GM12878 (cell line): ENCODE results near the gene MITF. TPM values are rescaled to one million over a fixed set of nuclear protein-coding genes. Genes with fewer than 3 reads are reported as not detected.

Experiments used
- ATAC-seq: fragments of 200-7000 bp; cut with Tn5 transposase; 3 replicates; pipeline ENCODE4 v1.9.1; 2020; ENCODE audit warnings: mild to moderate bottlenecking, moderate library complexity
- BruUV-seq: library from RNA; stranded (reverse); fragments of 400-500 nt; replicated peaks from 2 replicates; lab custom pipeline; 2021; lab: Mats Ljungman, UMichigan
- CTCF ChIA-PET: fragments of 300-600 bp; sonication (Branson Sonifier 250); formaldehyde crosslinking; extraction: SDS; loops from one replicate; lab custom pipeline; 2021; ENCODE audit warnings: inconsistent platforms; lab: Yijun Ruan, JAX
- POLR2A ChIA-PET: fragments of 350-600 bp; formaldehyde crosslinking; extraction: SDS; loops from one replicate; lab custom pipeline; 2021; ENCODE audit warnings: inconsistent platforms; lab: Charles Lee
- RAD21 ChIA-PET: fragments of 300-600 bp; sonication (Branson Sonifier 250); formaldehyde crosslinking; loops from one replicate; lab custom pipeline; 2023; ENCODE audit warnings: antibody characterized with exemption; ENCODE audit not compliant: unreplicated experiment; lab: Charles Lee
- SMC1A ChIA-PET: fragments of 300-600 bp; sonication (Branson Sonifier 250); formaldehyde crosslinking; loops from one replicate; lab custom pipeline; 2023; ENCODE audit not compliant: unreplicated experiment, uncharacterized antibody; lab: Charles Lee
- DNase-seq: peaks from one replicate; pipeline ENCODE4 v3.0.0-alpha.2; 2011; ENCODE audit warnings: low read depth, low spot score
- FAIRE-seq: peaks from 3 replicates; lab custom pipeline; 2011; peaks lifted over from hg19 to GRCh38; lab: Jason Lieb, UNC
- H2AFZ ChIP-seq: 2 replicates; pipeline ENCODE4 v1.6.0; 2011; ENCODE audit warnings: low read depth, low read length, control low read depth; ENCODE audit not compliant: control insufficient read depth
- H3K27ac ChIP-seq: 2 replicates; pipeline ENCODE4 v1.5.1; 2011; ENCODE audit warnings: control low read depth; ENCODE audit not compliant: control insufficient read depth, insufficient read depth
- H3K27me3 ChIP-seq, 2 experiments: replicated peaks in 1 of 2; 2 replicates each; pipeline versions ENCODE4 v1.6.0 to v1.6.1; 2011; ENCODE audit warnings: low read length in 1 of 2; ENCODE audit not compliant: control insufficient read depth in 2 of 2, insufficient read depth in 2 of 2
- H3K36me3 ChIP-seq, 2 experiments: 2 replicates each; pipeline ENCODE4 v1.5.1; 2011; ENCODE audit warnings: low read length in 1 of 2; ENCODE audit not compliant: control insufficient read depth in 2 of 2, insufficient read depth in 2 of 2
- H3K4me1 ChIP-seq: 2 replicates; pipeline ENCODE4 v1.6.1; 2011; ENCODE audit warnings: mild to moderate bottlenecking, low read length, moderate library complexity, mixed read lengths; ENCODE audit not compliant: control insufficient read depth, insufficient read depth
- H3K4me2 ChIP-seq: 2 replicates; pipeline ENCODE4 v1.6.0; 2011; ENCODE audit warnings: control low read depth; ENCODE audit not compliant: control insufficient read depth, insufficient read depth
- H3K4me3 ChIP-seq: fragments of 200-600 bp; sonication (generic); 2 replicates; pipeline ENCODE4 v1.5.1; 2016
- H3K79me2 ChIP-seq: 2 replicates; pipeline ENCODE4 v1.6.0; 2011; ENCODE audit warnings: low read length; ENCODE audit not compliant: control insufficient read depth, insufficient read depth
- H3K9ac ChIP-seq: 2 replicates; pipeline ENCODE4 v1.8.0; 2011; ENCODE audit warnings: low read length, control low read depth, mixed read lengths; ENCODE audit not compliant: control insufficient read depth, insufficient read depth
- H3K9me3 ChIP-seq: replicated peaks from 3 replicates; pipeline ENCODE4 v1.5.1; 2011; ENCODE audit warnings: mild to moderate bottlenecking, low read length; ENCODE audit not compliant: control insufficient read depth, insufficient read depth
- H4K20me1 ChIP-seq: 2 replicates; pipeline ENCODE4 v1.6.0; 2011; ENCODE audit not compliant: control insufficient read depth, insufficient read depth
- CEBPB ChIP-seq, 2 experiments: fragments of 150-350 bp in 1 of 2; IDR thresholded peaks; 2 replicates each; pipeline ENCODE4 v1.6.1; 2012 to 2014; ENCODE audit warnings: low read depth in 2 of 2, low read length in 2 of 2, borderline replicate concordance in 1 of 2, inconsistent platforms in 1 of 2
- ESRRA ChIP-seq: IDR thresholded peaks from 2 replicates; pipeline ENCODE4 v1.6.1; 2012; ENCODE audit warnings: mild to moderate bottlenecking, low read length, improper control_type of control experiment
- FOS ChIP-seq: IDR thresholded peaks from 3 replicates; pipeline ENCODE4 v1.6.1; 2011; ENCODE audit warnings: borderline replicate concordance; ENCODE audit not compliant: insufficient read length; ENCODE audit errors: extremely low read depth
- FOXM1 ChIP-seq: IDR thresholded peaks from 2 replicates; pipeline ENCODE4 v1.6.1; 2012; ENCODE audit warnings: low read depth, mild to moderate bottlenecking, inconsistent platforms, low read length, moderate library complexity
- HDAC2 ChIP-seq: fragments of 200-600 bp; sonication (generic); IDR thresholded peaks from 2 replicates; pipeline ENCODE4 v1.6.1; 2017
- IKZF2 ChIP-seq, 2 experiments: fragments of 450-650 bp; IDR thresholded peaks; 2 replicates each; pipeline ENCODE4 v1.6.1; 2017; ENCODE audit warnings: mild to moderate bottlenecking in 2 of 2, moderate library complexity in 2 of 2
- IRF4 ChIP-seq: IDR thresholded peaks from 2 replicates; pipeline ENCODE4 v1.6.1; 2011; ENCODE audit warnings: low read depth, low read length
- MLLT1 ChIP-seq: fragments of 450-650 bp; IDR thresholded peaks from 2 replicates; pipeline ENCODE4 v1.6.1; 2016; ENCODE audit warnings: mild to moderate bottlenecking
- NFIC ChIP-seq: IDR thresholded peaks from 2 replicates; pipeline ENCODE4 v1.6.1; 2012; ENCODE audit warnings: low read depth, mild to moderate bottlenecking, inconsistent platforms, low read length, moderate library complexity
- NFYA ChIP-seq: IDR thresholded peaks from 2 replicates; pipeline ENCODE4 v1.6.1; 2011; ENCODE audit warnings: low read depth, mild to moderate bottlenecking, low read length, improper control_type of control experiment, borderline replicate concordance
- POU2F2 ChIP-seq: IDR thresholded peaks from 3 replicates; pipeline ENCODE4 v1.6.1; 2011; ENCODE audit warnings: low read depth, mild to moderate bottlenecking, low read length, borderline replicate concordance
- WGBS: methylation state at CpG from one replicate; pipeline ENCODE4 v1.1.6; 2016; ENCODE audit warnings: low lambda C conversion rate; ENCODE audit not compliant: insufficient replicate concordance, insufficient coverage; ENCODE audit errors: missing lambda C conversion rate; 5-methylcytosine and 5-hydroxymethylcytosine counted together
- in situ Hi-C: fragments of 300-500 bp; cut with MboI; formaldehyde crosslinking; loops from 9 replicates; pipeline ENCODE4 v1.14.3; 2018; ENCODE audit warnings: mixed read lengths
- intact Hi-C: fragments of 100-400 bp; cut with micrococcal nuclease; formaldehyde crosslinking; loops from one replicate; pipeline ENCODE4 v1.14.2; 2022; ENCODE audit not compliant: unreplicated experiment
- polyA plus RNA-seq, 11 experiments: library from polyadenylated mRNA; depleted of rRNA in 4 of 11; unstranded in 6 of 11; stranded (reverse) in 5 of 11; fragments of >200 nt; fragmentation: Nextera tagmentation in 4 of 11; fragmentation: Illumina TruSeq in 1 of 11; extraction: Ambion mirVana in 4 of 11; extraction: Trizol in 1 of 11; gene quantifications; 1 replicate in 1 of 11; 2 replicates in 10 of 11; pipeline versions ENCODE4 v1.2.1 to v1.2.3, GENCODE V29; 2011 to 2016; ENCODE audit warnings: inconsistent platforms in 2 of 11, missing spikeins in 2 of 11, low read depth in 1 of 11
- total RNA-seq, 4 experiments: library from RNA; depleted of rRNA in 3 of 4; stranded (reverse); fragments of >200 nt in 3 of 4; fragmentation: Illumina TruSeq in 1 of 4; extraction: Trizol in 1 of 4; gene quantifications; 2 replicates each; pipeline versions ENCODE4 v1.2.1 to v1.2.3, GENCODE V29; 2013 to 2021
- TF ChIP-seq, protein P1 (sequence below): IDR thresholded peaks from 2 replicates; pipeline ENCODE4 v1.6.1; 2011; ENCODE audit warnings: low read depth, low read length, improper control_type of control experiment, borderline replicate concordance
- TF ChIP-seq, protein P2 (sequence below): fragments of 450-650 bp; IDR thresholded peaks from 2 replicates; pipeline ENCODE4 v1.6.1; 2018; ENCODE audit warnings: mild to moderate bottlenecking, low read depth, moderate library complexity; ENCODE audit not compliant: partially characterized antibody
- TF ChIP-seq, protein P3 (sequence below): fragments of 450-650 bp; formaldehyde crosslinking; IDR thresholded peaks from 2 replicates; pipeline ENCODE4 v1.5.0; 2022; ENCODE audit warnings: mild to moderate bottlenecking, missing genetic modification characterization

The MITF gene
- total and polyA plus RNA-seq, 10 of the 15 experiments (the other 5 are each of a cell fraction or from before 2014, with no cell fraction given), result under 0.01 to 0.90 (median 0.06) TPM; not detected in 3

DNA sequence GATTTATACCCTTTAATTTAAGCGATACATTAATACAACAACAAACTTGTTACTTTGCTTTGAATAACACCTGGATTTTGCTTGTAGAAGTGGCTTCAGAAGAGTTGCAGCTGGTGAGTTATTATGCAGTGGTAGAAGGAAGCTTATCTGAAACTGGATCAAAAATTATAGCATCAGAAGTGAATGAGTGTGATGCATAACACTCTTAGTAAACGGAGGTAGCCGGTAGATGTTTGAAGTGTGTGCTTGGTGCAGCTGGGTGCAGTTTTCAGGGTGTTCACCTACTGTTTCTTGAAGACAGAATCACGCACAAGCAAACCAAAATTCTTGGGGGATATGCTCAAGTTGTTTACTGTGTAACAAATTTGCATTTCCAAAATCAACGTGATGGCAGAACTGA, 103.1 kb downstream of the MITF start (continued):
- no peak for TF ChIP-seq IKZF2 (IDR thresholded peaks at IDR 0.05)
- TF ChIP-seq HDAC2, result no peak
- TF ChIP-seq NFYA, result no peak
- TF ChIP-seq, protein P1, sequence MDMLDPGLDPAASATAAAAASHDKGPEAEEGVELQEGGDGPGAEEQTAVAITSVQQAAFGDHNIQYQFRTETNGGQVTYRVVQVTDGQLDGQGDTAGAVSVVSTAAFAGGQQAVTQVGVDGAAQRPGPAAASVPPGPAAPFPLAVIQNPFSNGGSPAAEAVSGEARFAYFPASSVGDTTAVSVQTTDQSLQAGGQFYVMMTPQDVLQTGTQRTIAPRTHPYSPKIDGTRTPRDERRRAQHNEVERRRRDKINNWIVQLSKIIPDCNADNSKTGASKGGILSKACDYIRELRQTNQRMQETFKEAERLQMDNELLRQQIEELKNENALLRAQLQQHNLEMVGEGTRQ, result no peak
- no peak for TF ChIP-seq CEBPB (IDR thresholded peaks at IDR 0.05; ENCODE audit: borderline replicate concordance in 1 of 2, low read depth in 2 of 2, low read length in 2 of 2)

DNA sequence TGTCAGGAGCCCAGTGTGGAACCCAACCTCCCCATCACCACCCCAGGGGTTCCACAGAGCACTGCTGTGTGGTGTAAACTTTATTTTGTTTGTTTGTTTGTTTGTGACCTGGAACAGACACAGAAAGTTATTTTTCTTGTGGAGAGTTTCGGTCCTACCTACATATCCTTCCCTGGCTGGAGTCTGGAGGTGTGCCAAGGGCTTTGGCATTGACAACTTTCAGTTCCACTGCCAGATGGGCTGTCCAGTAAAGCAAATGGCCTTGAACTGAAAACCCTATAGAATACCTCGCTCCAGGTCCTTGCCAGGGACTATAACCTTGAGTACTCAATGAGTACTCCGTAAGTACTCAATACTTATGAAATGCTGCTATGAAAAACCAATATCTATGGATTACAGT, 103.5 kb downstream of the MITF start:
- ChIA-PET SMC1A (no interaction called here), CTCF (no interaction called here), RAD21 (no interaction called here), POLR2A (no interaction called here)
- H3K79me2 ChIP-seq, result no peaks in the 10 kb centered on the region
- ATAC-seq (no peak), DNase-seq (no peak), FAIRE-seq (no peak)
- no peaks in the 10 kb centered on the region for H3K9me3 ChIP-seq
- no peak overlapping the region for H3K4me2 ChIP-seq
- 0% methylated on average over 3 of the region's 3 CpGs for WGBS
- in situ Hi-C loops, result no loop called here
- no peaks in the 10 kb centered on the region for H4K20me1 ChIP-seq
- BruUV-seq, result no TSS peak
- no peak overlapping the region for H3K9ac ChIP-seq
- H3K4me1 ChIP-seq, result no peaks in the 10 kb centered on the region
- H3K4me3 ChIP-seq, result no peak overlapping the region
- H3K27me3 ChIP-seq, result no peaks in the 10 kb centered on the region
- intact Hi-C loops, result no loop called here
- H3K36me3 ChIP-seq, result no peaks in the 10 kb centered on the region
- H3K27ac ChIP-seq, result no peak overlapping the region
- H2AFZ ChIP-seq, result no peak overlapping the region
- TF ChIP-seq IRF4 (no peak), FOXM1 (no peak), ESRRA (no peak), MLLT1 (no peak), POU2F2 (no peak), NFIC (no peak), FOS (no peak)
- TF ChIP-seq, protein P2, sequence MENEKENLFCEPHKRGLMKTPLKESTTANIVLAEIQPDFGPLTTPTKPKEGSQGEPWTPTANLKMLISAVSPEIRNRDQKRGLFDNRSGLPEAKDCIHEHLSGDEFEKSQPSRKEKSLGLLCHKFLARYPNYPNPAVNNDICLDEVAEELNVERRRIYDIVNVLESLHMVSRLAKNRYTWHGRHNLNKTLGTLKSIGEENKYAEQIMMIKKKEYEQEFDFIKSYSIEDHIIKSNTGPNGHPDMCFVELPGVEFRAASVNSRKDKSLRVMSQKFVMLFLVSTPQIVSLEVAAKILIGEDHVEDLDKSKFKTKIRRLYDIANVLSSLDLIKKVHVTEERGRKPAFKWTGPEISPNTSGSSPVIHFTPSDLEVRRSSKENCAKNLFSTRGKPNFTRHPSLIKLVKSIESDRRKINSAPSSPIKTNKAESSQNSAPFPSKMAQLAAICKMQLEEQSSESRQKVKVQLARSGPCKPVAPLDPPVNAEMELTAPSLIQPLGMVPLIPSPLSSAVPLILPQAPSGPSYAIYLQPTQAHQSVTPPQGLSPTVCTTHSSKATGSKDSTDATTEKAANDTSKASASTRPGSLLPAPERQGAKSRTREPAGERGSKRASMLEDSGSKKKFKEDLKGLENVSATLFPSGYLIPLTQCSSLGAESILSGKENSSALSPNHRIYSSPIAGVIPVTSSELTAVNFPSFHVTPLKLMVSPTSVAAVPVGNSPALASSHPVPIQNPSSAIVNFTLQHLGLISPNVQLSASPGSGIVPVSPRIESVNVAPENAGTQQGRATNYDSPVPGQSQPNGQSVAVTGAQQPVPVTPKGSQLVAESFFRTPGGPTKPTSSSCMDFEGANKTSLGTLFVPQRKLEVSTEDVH, result no peak
- TF ChIP-seq, protein P3, sequence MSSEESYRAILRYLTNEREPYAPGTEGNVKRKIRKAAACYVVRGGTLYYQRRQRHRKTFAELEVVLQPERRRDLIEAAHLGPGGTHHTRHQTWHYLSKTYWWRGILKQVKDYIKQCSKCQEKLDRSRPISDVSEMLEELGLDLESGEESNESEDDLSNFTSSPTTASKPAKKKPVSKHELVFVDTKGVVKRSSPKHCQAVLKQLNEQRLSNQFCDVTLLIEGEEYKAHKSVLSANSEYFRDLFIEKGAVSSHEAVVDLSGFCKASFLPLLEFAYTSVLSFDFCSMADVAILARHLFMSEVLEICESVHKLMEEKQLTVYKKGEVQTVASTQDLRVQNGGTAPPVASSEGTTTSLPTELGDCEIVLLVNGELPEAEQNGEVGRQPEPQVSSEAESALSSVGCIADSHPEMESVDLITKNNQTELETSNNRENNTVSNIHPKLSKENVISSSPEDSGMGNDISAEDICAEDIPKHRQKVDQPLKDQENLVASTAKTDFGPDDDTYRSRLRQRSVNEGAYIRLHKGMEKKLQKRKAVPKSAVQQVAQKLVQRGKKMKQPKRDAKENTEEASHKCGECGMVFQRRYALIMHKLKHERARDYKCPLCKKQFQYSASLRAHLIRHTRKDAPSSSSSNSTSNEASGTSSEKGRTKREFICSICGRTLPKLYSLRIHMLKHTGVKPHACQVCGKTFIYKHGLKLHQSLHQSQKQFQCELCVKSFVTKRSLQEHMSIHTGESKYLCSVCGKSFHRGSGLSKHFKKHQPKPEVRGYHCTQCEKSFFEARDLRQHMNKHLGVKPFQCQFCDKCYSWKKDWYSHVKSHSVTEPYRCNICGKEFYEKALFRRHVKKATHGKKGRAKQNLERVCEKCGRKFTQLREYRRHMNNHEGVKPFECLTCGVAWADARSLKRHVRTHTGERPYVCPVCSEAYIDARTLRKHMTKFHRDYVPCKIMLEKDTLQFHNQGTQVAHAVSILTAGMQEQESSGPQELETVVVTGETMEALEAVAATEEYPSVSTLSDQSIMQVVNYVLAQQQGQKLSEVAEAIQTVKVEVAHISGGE, result no peak
